ACHN (cell line): ENCODE measurements around the gene MLKL.
"Not testable (repeated sequence)": the region's sequence is repeated elsewhere in the genome, so short reads cannot be mapped to it uniquely, and the experiment has no call there.

Source experiments
- DNase-seq: peaks from one replicate; pipeline ENCODE4 v3.0.0-alpha.2; 2015
- in situ Hi-C: cut with HindIII; loops from 2 replicates; pipeline ENCODE4 v1.10.0; 2017; ENCODE audit warnings: low sequenced_read_pairs, low pct_ligation_motif_present, low pct_unique_long_range_greater_than_20kb

Gene MLKL

DNA sequence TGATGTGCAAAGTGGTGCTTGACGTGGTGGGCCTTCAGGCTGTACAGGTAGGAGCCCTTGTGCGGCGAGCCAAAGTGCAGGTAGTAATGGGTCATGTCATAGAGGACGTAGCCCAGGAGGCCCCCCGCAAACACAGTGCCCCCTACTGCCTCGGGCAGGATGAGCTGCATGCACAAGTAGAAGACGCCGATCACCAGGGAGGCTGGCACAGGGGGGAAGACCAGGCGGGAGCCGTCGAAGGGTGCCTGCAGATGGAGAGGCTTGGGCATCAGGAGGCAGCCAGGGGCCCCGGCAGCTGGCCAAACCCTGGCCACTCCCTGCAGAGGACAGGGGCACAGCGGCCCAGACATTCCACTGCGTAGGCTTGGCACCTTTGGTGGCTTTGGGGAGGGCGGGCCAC is 15.7 kb upstream of the MLKL start:
- in situ Hi-C loops, result no loop called here
- no peak for DNase-seq

DNA sequence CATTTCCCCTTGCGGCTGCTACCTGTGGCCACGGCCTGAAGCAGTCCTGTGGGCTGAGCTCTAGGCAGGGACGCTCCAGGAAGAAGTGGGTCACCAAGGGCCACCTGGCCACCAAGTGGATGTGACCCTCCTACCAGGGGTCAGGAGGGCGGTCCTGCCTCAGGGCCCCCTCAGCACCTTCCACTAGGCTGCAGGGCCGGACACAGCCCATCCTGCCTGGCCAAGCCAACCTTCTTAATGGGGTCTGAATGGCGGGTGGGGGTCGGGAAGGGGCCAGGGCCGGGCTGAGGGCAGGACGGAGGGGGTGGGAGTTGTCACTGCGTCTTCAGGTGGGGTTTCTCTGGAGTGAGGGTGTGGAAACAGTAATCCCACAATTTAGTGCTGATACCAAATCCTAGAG is 13.2 kb upstream of the MLKL start:
- DNase-seq, result no peak
- in situ Hi-C loops, result no loop called here

DNA sequence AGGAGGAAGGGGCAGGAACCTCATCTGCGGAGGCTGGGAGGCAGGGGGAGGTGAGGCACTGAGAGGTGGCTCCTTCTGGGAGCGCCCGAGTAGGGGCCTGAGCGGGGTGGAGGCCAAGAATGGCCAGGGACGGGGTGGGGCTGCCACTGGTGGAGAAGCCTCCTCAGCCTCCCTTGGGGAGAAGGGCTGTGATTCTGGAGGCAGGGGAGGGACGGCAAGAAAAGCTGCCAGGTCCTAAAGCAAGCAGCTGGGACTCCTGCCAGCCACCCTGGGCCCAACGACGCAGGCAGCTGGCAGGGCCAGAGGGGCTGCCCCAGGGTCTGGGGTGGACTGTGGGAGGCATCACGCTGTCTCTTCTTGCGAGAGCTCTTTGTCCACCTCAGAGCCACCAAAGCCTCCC is 12.7 kb upstream of the MLKL start:
- DNase-seq, result no peak
- in situ Hi-C loops, result no loop called here

DNA sequence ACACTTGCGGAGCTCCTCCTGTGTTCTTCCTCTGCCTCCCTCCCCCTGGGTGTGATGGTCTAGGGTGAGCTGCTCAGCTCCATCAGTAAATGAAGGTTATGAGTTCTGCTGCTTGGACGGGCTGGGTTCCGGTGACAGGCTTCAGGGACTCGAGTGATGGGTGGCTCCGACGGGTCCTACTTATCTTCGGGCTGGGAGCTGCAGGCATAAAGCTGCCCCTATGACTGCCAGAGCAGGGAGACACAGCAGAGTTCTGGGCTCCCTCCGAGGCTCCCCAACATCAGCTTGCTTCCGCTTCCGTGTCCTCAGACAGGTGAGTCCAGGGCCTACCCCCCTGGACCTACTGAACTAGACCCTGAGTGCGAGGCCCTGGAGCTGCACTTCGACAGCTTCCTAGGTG is 11.3 kb upstream of the MLKL start:
- in situ Hi-C loops, result no loop called here
- DNase-seq, result no peak

DNA sequence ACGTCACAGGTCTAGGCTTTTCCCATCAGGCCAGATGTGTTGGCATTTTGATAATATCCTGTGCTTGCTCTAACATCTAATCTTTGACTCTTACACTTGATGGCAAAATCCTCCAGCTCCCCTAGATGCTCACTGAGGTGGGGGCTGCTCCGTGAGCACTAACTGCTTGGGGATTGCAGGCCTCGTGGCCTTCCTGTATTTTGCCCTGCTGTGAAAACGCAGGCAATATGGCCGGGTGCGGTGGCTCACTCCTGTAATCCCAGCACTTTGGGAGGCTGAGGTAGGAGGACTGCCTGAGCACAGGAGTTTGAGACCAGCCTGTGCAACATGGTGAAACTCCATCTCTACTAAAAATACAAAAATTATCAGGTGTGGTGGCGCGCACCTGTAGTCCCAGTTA is 9.7 kb upstream of the MLKL start:
- in situ Hi-C loops, result no loop called here
- DNase-seq, result no peak

DNA sequence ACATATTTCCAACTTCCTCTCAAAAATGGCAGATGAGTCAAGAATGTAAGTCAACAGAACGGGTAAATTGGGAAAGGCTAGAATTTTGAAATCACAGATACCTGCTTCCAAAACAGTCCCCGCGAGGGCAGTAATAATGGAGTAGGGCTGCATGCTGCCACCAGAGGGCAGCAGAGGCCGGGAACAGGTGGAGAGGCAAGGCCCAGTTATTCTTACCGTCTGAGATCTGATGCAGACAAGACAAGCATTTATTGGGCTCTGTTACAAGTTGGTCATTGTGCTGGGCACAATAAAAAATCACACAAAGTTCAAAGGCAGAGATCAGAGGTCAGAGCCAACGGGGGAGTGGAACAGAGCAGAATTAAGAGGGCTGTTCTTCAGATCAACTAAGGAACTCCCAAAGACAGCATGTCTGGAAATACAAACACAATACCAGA is 8.8 kb upstream of the MLKL start:
- in situ Hi-C loops, result no loop called here
- DNase-seq, result peak; percentile 81

DNA sequence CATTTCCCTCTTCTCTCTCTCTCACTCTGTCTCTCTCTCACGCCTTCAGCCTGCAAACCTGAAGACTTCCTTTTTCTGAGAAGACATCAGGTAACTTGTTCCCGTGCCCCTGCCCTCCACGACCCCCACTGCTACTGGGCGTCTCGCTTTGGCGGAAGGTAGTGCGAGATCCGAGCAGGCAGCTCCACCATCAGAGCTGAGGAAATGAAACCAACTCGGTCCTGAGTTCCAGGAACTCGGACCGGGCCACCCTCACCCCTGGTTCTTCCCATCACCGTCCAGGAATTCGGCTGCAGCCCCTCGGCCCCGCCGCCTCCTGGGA is 585 bp downstream of the MLKL start:
- peak; percentile 57 for DNase-seq
- in situ Hi-C loops, result loop anchor here (5.0 kb wide), 1 partner anchor 42 kb away; no protein-coding TSS in a partner anchor

DNA sequence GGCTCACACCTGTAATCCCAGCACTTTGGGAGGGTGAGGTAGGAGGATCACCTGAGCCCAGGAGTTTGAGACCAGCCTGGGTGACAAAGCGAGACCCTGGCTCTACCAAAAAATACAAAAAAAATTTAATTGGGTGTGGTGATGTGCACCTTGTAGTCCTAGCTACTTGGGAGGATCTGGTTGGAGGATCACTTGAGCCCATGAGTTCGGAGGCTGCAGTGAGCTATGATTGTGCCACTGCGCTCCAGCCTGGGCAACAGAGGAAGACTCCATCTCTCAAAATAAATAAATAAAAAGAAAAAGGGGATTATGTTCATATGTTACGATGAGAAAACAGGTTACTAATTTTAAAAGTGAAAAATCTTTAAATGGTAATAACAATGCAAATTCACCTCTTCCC is 996 bp downstream of the MLKL start:
- in situ Hi-C loops, result loop anchor here (5.0 to 25.0 kb wide), 2 partner anchors 43 to 163 kb away; no protein-coding TSS in a partner anchor
- no peak for DNase-seq

DNA sequence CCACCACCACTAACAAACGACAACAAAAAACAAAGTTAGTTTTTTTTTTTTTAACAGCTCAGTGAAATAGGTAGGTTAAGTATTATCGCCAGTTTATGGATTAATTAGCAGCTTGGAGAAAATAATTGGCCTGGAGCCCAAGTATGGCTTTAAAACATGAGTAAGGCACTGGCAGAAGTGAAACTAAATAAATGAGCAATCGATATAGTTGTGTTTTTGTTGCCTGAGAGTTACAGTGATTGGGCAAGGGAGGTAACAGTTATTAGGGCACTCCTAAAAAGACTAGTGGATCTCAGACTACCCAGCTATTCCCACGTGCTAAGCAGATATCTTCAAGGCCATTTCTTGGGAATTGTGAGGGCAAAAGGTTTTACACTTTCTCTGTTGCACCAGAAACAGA is 2.4 kb downstream of the MLKL start:
- DNase-seq, result peak; percentile 14
- in situ Hi-C loops, result loop anchor here (25.0 kb wide), 1 partner anchor 164 kb away; no protein-coding TSS in a partner anchor

DNA sequence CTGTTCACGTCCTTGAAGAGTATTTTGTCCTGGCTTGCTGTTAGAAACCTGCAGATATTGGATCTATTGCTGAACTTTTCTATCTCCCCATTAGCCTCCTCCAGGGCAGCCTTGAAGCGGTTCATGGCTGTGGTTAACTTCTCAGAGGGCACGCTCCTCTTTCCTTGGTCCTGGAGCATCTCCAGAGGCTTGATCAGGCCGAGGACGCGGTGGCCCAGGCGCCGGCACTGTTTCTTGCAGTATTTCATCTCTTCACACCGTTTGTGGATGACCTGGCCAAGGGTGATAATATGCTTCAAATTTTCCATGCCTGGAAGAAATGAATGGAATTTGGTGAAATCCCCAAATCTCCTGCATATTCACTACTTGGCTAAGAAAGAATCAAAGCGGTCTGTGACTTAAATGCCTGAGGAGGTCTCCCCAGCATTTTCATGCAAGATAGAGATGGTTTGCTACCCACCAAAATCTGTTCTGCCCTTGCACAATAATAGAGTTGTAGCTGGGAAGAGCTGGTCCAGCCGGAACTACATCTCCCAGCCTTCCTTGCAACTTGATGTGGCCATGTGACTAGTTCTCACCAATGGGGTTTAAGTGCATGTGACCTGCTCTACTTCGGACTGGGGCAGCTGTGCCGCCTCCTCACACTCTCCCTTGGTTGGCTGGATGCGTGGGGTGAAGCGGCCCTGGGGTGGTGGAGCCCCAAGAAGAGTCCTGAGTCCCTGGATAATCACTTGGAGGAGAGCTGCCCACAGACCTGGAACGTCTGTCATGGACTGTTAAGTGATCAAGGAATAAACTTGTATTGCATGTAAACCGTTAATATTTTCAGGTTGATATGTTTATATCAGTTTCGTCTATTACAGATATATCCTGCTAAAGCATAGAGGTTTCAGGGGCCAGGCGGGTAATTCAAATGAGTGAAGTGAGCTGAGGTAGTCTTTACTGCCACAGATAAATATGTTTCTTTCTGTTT is 4.9 kb downstream of the MLKL start:
- DNase-seq, result peak; percentile 84
- in situ Hi-C loops, result loop anchor here (25.0 kb wide), 1 partner anchor 167 kb away; no protein-coding TSS in a partner anchor

DNA sequence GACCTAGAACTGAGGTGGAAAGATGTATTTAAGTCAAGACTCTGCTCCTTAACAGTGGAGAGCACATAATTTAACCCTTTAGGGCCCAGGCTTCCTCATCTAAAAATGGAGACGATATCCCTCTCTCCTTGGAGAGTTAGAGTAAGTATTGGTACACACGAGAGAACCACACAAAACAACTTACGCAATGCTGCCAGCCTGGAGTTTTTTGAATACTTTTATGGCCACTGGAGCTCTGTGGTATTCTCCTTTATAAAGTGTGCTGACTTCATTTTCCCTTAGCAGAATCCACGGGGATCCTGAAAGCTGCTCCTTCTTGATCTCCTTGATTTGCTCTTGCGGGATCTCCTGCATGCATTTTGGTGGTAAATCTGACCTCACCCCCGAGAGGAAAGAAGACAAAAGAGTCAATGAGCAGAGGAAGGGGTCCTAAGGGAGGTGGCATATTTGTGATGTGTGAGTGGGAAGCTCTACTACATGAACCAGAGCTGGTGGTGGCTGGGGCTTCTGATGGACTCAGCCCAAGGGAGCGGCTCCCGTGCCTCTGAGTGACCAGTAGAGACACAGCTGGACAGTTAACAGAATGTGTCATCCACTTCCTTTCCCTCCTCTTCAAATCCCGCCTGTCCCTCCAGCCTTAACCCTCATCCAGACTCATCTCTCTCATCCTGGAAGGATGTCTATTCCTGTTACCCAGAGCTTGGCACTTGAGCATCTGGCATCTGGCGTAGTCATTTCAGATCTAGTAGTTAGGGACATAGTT is 9.4 kb downstream of the MLKL start:
- in situ Hi-C loops, result loop anchor here (25.0 kb wide), 1 partner anchor 171 kb away; no protein-coding TSS in a partner anchor
- no peak for DNase-seq

DNA sequence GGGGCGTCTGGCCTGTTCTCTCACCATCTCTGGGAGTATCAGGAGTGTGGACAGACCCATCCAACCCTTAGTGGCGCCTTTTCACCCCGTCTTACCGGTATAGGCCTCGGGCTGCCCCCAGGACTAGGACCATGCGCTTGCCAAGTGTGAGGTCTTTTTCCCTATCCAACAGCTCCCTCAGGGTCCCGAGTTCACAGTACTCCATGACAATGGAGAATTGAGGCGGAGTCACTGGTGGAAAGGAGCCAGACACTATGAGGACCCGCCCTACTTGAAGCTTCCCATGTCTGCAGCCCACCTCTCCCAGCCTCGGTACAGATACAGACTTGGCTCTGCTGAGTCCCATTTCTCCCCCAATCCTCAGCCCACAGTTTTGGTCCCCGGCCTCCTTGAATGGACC is 18.1 kb downstream of the MLKL start:
- no peak for DNase-seq
- in situ Hi-C loops, result loop anchor here (25.0 kb wide), 1 partner anchor 180 kb away; no protein-coding TSS in a partner anchor

DNA sequence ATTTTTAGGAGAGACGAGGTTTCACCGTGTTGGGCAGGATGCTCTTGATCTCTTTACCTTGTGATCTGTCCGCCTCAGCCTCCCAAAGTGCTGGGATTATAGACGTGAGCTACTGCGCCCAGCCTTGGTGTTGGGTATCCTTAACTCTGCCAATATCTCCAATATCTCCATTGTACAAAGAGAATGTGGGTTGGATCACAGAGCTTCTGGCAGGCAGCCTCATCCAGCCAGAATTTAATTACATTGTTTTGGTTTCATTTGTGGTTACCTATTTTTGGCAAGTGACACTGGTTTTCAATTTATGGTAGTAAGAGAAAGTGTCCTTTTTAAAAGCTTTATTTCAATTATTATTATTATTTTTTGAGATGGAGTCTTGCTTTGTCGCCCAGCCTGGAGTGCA is 20.0 kb downstream of the MLKL start:
- no peak for DNase-seq
- in situ Hi-C loops, result loop anchor here (25.0 kb wide), 1 partner anchor 182 kb away; no protein-coding TSS in a partner anchor

DNA sequence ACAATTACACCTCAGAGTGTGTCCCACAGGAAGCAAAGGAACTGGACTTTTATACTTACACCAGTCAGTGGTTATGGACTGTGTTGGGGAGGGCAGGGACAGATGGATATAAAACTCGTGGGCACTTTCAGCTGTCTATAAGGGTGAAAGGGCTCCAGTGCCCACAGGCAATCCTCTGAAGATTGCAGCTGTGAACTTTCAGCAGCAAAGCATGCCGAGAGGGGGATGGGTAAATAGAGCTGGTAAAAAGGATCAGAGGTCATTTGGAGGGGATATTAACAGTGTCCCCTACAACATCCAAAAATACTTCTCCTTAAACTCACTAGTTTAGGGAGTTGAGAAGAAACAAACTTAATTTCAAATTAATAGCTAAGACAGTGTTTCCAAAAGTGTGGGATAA is 20.7 kb downstream of the MLKL start:
- in situ Hi-C loops, result loop anchor here (25.0 kb wide), 1 partner anchor 182 kb away; no protein-coding TSS in a partner anchor
- DNase-seq, result no peak

DNA sequence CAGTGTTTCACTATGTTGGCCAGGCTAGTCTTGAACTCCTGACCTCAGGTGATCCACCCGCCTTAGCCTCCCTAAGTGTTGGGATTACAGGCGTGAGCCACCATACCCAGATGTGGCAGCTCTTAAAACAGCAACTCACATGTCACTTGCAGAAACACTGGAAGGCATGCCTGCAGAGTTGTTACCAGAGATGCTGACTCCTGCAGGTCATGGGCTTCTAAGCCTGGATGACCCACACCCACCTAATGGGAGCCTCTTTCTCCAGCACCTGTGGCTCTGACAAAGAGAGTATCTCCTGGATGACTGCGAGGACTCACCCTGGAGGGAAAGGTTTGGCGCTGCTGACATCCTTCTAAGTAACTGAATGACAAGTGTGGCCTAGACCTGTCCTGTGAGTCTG is 22.8 kb downstream of the MLKL start:
- DNase-seq, result no peak
- in situ Hi-C loops, result loop anchor here (25.0 kb wide), 1 partner anchor 184 kb away; no protein-coding TSS in a partner anchor

DNA sequence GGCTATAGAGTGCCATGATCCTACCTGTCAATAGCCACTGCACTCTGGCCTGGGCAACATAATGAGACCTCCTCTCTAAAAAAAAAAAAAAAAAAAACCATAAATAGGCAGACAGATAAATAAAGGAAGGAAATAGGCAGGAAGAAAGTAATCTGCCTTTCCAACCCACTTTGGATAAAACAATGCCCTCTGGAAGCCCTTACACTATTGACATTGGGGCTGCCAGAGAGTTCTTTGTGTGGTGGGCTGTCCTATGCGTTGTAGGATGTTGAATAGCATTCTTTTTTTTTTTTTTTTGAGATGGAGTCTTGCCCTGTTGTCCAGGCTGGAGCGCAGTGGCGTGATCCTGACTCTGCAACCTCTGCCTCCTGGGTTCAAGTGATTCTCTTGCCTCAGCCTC is 26.8 kb downstream of the MLKL start:
- no peak for DNase-seq
- in situ Hi-C loops, result no loop called here

DNA sequence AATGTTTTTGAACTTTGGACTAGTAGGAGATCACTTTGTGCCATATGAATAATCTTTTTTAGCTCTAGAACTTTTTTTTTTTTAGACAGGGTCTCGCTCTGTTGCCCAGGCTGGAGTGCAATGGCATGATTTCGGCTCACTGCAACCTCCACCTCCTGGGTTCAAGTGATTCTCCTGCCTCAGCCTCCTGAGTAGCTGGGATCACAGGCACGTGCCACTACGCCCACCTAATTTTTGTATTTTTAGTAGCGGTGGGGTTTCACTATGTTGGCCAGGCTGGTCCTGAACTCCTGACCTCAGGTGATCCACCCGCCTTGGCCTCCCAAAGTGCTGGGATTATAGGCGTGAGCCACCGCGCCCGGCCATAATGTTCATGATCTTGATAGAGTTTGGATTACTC is 31.8 kb downstream of the MLKL start:
- DNase-seq, in situ Hi-C loops: not testable (repeated sequence)

DNA sequence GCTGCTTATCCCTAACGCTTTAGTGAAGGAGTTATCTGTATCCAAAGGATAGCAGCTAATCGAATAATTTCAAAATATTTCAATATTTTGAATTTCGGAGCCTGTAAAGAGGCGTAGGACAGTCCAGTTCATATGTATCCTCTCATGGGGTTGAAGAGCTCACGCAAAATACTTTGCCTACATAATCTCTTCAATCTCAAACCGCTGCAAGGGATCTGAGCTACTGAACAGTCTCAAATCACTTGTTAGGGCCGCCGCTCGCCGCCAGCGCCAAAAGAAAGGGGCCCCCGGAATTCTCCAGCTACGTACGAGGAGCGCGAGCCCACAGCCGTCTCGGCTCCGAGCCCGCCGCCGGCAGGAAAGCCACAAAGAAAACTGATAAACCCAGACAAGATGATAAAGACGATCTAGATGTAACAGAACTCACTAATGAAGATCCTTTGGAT is 33.4 kb downstream of the MLKL start:
- peak; percentile 39 for DNase-seq
- in situ Hi-C loops, result no loop called here
